GM23248 (cell line): ENCODE data around the gene DUSP1.

Experiments used
- EZH2 ChIP-seq: fragments of 200-600 bp; sonication (generic); IDR thresholded peaks from 2 replicates; pipeline ENCODE4 v1.6.1; 2018; ENCODE audit warnings: antibody characterized with exemption, mild to moderate bottlenecking; ENCODE audit not compliant: insufficient read depth, poor library complexity, severe bottlenecking
- EZH2phosphoT487 ChIP-seq: fragments of 200-600 bp; sonication (generic); IDR thresholded peaks from 2 replicates; pipeline ENCODE4 v1.6.1; 2018; ENCODE audit warnings: antibody characterized with exemption, moderate library complexity, mild to moderate bottlenecking, low read depth; ENCODE audit not compliant: insufficient read depth

- TF ChIP-seq EZH2 (no peak), EZH2phosphoT487 (no peak)
Observed at GRCh38 chr5:172725785-172726184, 45.2 kb downstream of the DUSP1 start.
